T-helper 2 cell (primary cell): ENCODE results near the gene IGSF23.
A peak's percentile ranks its signal among the peaks of the same experiment; 100 is the strongest.

Experiments used
- DNase-seq, 5 experiments: peaks; one replicate each; pipeline versions ENCODE4 v3.0.0 to v3.0.0-alpha.2; 2012 to 2022

The IGSF23 gene

DNA sequence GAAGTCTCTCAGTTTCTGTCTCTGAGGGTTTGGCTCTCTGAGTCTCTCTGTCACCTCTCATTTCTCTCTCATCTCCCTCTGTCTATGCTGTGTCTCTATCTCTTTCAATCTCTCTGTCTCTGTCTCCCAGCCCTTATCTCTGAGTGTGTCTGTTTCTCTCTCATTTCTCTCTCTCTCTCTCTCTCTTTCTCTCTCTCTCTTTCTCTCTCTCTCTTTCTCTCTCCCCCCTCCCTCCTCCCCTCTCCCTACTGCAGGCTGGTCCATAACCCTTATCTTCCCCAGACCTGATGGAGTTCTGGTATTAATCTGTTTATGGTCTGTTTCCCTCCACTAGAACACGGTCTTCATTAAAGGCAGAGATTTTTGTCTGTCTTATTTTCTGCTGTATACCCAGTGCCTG lies 29.0 kb downstream of the IGSF23 start:
- DNase-seq: no peak

DNA sequence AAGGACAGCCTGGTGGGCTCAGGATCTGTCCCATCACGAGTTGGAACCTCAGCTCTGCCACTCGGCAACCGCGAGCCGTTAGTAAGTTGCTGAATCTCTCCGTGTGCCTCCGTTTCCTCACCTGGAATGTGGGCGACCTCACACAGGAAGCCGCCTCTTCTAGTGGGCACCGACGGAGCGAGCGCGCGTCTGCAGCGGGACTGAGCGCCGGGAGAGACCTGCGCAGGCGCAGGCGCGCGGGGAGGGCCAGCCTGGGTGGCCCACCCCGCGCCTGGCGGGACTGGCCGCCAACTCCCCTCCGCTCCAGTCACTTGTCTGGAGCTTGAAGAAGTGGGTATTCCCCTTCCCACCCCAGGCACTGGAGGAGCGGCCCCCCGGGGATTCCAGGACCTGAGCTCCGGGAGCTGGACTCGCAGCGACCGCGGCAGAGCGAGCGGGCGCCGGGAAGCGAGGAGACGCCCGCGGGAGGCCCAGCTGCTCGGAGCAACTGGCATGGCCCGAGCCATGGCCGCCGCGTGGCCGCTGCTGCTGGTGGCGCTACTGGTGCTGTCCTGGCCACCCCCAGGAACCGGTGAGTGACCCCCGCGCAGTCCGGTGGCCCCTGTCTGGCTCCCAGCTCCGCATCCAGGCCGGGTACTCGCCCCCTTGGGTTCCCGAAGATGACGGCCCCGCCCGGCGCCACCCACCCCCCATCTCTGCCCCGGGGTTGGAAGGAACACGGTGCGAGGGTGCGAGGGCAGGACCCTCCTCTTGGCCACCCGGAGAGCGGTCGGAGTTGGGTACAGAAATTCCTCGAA lies 30.4 kb downstream of the IGSF23 start, which contains the start of gene PVR:
TSS of gene PVR (plus strand) at position 306 of the 797 bp plus-strand sequence. CDS start at position 493, 187 bp downstream.
- peak in 1 of 5 experiments; percentile 48 for DNase-seq

DNA sequence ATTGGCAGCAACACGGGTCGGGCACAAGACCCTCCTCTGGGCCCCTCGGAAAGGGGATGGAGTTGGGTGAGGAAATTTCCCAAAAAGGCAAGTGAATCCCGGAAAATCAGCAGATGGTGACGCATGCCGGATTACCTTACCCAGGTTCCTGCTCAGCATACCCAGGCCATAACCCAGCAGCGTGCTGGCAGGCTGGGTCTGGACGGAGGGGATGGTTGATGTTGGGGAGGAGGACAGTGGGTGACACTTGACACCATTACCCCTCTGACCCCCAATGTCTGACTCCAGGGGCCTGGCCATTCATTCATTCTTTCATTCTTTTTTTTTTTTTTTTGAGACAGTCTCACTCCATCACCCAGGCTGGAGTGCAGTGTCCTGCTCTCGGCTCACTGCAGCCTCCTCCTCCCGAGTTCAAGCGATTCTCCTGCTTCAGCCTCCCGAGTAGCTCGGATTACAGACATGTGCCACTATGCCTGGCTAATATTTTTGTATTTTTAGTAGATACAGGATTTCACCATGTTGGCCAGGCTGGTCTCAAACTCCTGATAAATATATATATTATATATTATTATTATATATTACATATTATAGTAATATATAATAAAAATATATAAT lies 31.1 kb downstream of the IGSF23 start:
- DNase-seq: peak in 1 of 5 experiments; percentile 25

DNA sequence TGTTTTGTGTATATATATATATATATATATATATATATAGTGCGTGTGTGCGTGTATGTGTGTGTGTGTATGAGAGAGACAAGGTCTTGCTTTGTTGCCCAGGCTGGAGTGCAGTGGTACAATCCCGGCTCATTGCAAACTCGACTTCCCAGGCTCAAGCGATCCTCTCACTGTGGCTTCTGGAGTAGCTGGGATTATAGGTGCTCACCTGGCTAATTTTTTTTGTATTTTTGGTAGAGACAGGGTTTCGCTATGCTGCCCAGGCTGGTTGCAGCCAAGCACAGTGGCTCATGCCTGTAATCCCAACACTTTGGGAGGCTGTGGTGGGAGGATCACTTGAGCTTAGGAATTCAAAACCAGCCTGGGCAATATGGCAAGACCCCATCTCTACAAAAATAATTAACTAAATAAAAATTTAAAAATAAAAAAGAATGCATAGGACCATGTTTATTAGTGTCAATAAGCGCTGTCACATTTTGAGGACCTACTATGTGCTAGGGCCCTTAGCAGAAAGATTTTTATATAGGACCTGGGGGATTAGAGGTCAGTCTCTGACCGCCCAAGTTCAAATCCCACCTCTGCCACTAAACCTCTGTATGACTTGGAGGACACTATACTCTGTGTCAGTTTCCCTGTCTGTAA lies 32.2 kb downstream of the IGSF23 start:
- peak in 1 of 5 experiments; percentile 18 for DNase-seq

DNA sequence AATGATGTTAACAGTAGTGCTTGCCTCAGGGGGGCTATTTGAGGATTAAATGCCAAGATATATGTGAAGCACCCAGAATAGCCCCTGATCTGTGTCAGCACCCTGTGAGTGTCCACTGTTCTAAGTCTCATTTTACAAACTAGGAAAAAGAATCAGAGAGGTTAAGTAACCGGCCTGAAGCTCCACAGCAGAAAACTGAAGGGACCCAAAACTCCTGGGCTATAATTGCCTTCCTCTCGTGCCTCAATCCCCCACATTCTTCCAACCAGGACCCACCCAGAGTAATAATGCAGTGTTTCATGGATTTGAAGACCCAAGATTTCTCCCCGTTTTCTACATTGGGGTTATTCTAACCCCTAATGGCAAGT lies 32.7 kb downstream of the IGSF23 start:
- DNase-seq: no peak

DNA sequence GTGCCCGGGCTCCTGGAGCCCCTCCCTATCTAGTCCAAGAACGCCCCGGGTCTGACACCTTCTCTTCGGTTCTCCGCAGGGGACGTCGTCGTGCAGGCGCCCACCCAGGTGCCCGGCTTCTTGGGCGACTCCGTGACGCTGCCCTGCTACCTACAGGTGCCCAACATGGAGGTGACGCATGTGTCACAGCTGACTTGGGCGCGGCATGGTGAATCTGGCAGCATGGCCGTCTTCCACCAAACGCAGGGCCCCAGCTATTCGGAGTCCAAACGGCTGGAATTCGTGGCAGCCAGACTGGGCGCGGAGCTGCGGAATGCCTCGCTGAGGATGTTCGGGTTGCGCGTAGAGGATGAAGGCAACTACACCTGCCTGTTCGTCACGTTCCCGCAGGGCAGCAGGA lies 33.8 kb downstream of the IGSF23 start:
- no peak for DNase-seq

DNA sequence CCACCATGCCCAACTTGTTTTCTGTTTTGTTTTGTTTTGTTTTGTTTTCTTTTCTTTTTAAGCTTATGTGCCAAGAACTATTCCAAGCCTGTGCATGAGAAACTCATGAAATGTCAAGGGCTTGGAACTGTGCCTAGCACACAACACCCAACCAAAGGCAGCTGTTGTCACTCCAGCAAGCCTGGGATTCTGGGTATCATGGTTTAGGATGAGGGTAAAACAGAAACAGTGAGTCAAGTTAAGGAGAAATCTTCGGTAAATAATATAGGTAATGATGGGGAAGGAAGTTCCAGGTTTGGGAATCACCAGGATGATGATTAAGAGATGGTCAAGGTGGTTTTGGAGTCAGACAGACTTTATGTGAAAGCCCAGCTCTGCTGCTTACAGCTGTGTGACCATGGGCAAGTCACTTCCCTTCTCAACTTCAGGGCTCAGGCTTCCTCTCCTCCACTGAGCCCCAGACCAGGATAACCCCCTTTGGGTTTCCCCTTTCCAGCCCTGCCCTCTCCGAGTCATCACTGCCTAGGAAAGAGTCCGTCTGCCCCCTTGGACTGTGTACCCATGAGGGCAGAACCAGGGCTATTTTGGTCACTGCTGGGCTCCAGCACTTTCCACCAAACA lies 35.4 kb downstream of the IGSF23 start:
- DNase-seq: no peak

DNA sequence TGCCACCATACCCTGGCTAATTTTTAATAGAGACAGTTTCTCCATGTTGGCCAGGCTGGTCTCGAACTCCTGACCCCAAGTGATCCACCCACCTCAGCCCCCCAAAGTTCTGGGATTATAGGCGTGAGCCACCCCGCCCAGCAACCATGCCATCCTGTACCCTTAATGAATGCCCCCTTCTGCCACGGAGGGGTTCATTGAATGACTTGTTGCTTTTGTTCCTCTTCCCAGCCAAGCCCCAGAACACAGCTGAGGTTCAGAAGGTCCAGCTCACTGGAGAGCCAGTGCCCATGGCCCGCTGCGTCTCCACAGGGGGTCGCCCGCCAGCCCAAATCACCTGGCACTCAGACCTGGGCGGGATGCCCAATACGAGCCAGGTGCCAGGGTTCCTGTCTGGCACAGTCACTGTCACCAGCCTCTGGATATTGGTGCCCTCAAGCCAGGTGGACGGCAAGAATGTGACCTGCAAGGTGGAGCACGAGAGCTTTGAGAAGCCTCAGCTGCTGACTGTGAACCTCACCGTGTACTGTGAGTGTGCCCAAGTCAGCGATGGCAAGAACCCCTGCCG lies 36.3 kb downstream of the IGSF23 start:
- DNase-seq: no peak

DNA sequence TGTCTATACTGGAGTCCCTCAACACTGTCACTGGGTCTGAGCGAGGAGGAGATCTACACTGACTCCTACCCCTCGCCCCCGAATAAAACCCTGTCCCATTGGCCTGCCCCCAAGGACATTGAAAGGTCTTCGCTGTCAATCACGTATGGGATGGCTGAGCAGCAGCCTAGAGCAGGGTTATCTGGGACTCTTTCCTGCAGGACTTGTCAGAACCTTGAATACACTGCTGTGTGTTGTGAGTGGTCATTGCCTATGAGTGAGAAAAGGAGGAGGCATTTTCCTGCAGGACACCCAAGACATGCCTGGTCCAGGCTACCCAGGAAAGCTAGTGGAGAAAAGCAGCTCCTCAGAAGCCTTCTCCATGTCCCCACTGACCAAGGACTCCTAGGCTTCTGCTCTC lies 40.0 kb downstream of the IGSF23 start:
- DNase-seq: no peak

DNA sequence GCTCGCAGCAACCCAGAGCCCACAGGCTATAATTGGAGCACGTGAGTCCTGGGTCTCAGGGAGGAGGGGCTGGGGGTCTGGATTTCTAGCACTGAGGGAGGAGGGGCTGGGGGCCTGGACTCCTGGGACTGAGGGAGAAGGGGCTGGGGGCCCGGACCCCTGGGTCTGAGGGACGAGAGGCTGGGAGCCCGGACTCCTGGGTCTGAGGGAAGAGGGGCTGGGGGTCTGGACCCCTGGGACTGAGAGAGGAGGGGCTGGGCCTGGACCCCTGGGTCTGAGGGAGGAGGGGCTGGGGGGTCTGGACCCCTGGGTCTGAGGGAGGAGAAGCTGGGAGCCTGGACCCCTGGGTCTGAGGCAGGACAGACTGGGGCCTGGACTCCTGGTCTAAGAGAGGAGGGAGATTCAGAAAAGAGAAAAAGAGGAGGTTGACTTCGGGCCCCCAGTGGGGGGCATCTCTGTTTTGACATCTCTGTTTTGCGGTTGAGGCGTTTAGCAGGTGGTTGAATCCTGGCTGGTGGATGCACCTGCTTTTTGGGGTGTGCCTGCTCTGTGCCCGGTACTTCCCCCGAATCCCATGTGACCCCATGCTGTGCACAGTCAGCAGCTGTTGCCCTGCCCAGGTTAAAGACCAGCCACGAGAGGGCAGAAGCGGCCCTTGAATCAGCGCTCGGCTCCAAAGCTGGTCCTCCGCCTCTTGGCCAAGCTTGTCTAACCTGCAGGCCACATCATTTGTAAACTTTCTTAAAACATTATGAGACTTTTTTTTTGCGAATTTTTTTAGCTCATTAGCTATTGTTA lies 40.8 kb downstream of the IGSF23 start:
- peak; percentile 6 to 80 (median 39) for DNase-seq

DNA sequence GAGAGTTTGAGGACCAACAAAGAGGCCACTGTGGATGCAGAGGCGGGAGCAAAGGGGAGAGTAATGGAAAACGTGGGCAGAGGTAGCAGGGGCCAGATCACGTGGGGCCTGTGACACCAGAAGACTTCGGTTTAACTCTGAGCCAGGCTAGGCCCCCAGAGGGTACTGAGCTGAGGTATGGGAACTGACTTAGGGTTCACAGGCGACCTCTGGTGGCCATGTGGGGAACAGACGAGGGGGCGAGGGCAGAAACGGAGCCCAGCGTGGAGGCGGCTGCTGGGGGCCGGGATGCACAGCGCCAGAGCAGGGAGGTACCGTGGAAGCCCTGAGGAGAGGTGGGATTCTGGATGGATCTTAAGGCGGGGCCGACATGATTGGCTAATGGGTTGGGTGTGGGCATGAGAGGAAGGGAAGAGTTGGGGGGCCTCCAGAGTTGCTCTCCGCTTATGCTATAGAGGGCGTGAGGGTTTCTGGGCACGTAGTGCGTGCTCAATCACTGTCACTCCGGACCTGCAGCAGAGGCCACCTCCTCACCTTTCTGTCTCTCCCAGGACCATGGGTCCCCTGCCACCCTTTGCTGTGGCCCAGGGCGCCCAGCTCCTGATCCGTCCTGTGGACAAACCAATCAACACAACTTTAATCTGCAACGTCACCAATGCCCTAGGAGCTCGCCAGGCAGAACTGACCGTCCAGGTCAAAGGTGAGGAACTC lies 44.0 kb downstream of the IGSF23 start:
- DNase-seq: peak in 4 of 5 experiments; percentile 34 to 64 (median 49)

DNA sequence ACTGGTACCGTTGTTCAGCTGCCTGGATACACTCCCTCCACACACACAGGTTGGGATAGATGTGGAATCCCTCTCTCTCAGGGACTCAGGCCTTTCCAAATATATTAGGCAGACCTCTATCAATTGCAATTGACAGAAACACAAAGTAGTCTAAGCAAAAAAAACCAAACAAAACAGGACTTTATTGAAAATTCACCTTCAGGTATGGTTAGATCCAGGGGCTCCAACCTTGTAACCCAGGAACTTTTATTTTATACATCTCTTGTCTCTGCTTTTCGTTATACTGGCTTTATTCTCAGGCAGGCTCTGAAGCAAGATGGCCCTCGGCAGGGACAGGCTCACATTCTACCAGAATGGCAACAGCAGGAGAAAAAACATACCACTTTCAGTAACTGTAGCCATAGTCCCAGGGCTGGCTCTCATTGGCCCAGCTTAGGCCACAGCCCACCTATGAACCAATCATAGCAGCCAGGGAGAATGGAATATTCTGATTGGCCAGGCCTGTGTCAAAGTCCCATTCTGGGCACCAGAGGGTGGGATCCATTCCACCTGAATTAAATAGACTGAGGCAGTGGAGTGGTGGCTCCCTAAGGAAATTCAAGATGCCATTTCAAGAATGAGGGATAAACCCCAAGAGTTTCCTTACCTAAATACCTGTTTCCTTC lies 44.8 kb downstream of the IGSF23 start:
- no peak for DNase-seq

DNA sequence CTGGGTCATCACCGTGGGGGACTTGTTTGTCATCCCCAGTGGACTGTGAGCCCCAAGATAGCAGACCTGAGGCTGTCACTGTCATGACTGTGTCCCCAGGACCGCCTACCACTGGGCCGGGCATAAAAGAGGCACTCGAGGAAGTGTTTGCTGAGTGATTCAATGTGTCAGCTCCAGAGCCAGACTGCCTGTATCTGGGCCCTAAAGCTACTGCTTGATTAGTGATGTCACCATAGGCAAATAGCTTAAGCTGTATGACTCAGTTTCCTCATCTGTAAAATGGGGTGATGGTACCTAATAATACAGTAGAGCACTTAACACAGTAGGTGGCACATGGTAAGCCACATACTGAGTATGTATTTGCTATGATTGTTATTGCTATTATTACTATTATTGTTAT lies 46.7 kb downstream of the IGSF23 start:
- DNase-seq: no peak

DNA sequence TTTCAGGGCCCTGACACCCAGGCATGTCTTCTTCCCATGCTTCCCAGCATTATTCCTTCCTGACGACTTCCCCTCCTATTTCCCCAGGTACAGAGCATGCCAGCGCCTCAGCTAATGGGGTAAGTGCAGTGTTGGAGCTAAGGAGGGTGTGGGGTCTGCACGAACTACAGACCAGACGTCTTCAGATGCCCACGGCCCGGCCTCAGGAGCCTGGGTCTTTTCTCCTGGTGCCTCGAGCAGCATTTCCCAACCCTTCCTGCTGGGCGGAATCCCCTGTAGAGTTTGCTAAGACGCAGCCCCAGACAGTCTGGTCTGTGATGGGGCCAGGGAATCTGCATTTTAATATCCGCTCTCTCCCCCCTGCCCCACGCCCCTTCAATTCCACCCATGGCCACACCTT lies 47.8 kb downstream of the IGSF23 start:
- DNase-seq: no peak

DNA sequence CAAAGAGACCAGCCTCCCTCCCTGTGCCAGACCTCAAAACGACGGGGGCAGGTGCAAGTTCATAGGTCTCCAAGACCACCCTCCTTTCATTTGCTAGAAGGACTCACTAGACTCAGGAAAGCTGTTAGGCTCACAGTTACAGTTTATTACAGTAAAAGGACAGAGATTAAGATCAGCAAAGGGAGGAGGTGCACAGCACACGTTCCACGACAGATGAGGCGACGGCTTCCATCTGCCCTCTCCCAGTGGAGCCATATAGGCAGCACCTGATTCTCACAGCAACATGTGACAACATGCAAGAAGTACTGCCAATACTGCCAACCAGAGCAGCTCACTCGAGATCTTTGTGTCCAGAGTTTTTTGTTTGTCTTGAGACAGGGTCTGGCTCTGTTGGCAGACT lies 48.5 kb downstream of the IGSF23 start:
- no peak for DNase-seq

DNA sequence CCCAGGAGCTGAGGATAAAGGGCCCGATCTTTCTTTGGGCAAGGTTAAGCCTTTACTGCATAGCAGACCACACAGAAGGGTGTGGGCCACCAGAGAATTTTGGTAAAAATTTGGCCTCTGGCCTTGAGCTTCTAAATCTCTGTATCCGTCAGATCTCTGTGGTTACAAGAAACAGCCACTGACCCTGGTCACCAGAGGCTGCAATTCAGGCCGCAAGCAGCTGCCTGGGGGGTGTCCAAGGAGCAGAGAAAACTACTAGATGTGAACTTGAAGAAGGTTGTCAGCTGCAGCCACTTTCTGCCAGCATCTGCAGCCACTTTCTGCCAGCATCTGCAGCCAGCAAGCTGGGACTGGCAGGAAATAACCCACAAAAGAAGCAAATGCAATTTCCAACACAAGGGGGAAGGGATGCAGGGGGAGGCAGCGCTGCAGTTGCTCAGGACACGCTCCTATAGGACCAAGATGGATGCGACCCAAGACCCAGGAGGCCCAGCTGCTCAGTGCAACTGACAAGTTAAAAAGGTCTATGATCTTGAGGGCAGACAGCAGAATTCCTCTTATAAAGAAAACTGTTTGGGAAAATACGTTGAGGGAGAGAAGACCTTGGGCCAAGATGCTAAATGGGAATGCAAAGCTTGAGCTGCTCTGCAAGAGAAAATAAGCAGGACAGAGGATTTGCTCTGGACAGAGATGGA lies 49.5 kb downstream of the IGSF23 start:
- DNase-seq: no peak

DNA sequence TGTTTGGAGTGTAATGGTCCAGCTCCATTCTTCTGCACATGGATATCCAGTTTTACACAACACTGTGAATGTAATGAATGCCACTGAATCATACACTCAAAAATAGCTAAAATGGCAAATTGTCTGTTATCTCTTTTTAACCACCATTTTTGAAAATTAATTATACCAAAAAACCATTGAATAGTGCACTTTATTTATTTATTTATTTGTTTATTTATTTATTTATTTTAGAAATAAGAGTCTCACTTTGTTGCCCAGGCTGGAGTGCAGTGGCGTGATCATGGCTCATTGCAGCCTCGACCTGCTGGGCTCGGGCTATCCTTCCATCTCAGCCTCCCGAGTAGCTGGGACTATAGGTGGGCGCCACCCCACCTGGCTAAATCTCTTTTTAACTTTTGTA lies 50.6 kb downstream of the IGSF23 start:
- DNase-seq: no peak

DNA sequence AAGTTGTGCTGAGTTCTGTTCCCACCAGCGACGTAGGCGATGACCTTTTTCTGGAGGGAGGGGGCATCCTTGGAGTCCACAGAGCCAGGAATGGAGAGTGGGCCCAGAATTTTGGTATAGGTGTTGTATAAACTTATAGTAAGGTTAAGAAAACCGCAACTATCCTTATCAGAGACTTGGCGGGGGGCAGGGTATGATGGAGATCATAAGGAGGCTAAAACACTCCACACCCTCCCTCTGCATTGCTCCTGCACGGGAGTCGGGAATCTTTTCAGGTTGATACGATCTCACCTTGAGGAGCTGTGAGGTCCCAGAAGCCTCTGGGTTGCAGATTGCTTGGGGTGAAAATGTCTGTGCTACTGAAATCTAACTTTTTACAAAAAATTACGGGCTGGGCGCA lies 51.6 kb downstream of the IGSF23 start:
- no peak for DNase-seq

DNA sequence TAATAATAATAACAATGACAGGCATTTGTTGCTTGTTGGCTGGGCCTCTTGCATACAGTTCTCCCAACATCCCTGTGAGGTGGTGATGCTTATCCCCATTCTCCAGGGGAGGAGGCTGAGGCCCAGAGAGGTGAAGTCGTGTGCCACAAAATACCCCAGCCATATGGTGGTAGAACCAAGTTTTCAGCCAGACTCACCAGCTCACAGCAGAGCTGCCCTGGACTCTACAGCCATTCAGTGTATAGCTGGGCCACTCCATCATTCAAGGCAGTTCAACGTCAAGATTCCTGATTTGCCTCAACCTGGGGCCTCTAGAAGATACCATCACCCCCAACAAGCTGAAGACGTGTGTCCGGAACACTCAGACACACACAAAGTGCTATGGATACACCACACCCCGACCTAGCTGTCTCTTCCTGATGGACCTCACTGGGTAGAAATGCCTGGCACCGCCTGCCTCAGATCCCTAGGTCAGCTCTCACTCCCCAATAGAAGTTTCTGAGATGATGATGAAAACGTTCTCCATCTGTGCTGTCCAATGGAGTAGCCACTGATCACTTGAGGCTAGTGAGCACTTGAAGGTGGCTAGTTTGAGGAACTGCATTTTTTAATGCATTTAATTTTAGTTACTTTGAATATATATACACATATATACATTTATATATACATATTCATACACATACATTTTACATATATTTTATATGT lies 53.6 kb downstream of the IGSF23 start:
- no peak for DNase-seq
